H1 (cell line): Measurements from ENCODE around the gene ADRA2B.

Experiments
- CREB1 ChIP-seq: IDR thresholded peaks from 2 replicates; pipeline ENCODE4 v1.6.1; 2012; ENCODE audit warnings: inconsistent platforms
- CTCF ChIP-seq, 3 experiments: IDR thresholded peaks; 1 replicate in 2 of 3; 2 replicates in 1 of 3; pipeline versions ENCODE4 v1.5.1 to v1.6.1; 2011; ENCODE audit warnings: low read length in 3 of 3, mild to moderate bottlenecking in 3 of 3, inconsistent platforms in 2 of 3, low read depth in 1 of 3, moderate library complexity in 1 of 3; ENCODE audit not compliant: insufficient read depth in 1 of 3; ENCODE audit errors: control extremely low read depth in 1 of 3
- FOSL1 ChIP-seq: IDR thresholded peaks from 2 replicates; pipeline ENCODE4 v1.6.1; 2011; ENCODE audit warnings: mild to moderate bottlenecking, low read depth, low read length, moderate library complexity; ENCODE audit not compliant: insufficient read depth
- GABPA ChIP-seq: IDR thresholded peaks from 2 replicates; pipeline ENCODE4 v1.6.1; 2011; ENCODE audit warnings: mild to moderate bottlenecking, low read length, moderate library complexity, borderline replicate concordance; ENCODE audit not compliant: insufficient read depth
- KDM1A ChIP-seq: fragments of 200-600, 300-600 bp; sonication (generic); IDR thresholded peaks from 2 replicates; pipeline ENCODE4 v1.7.1; 2016; ENCODE audit warnings: mild to moderate bottlenecking, low read length, borderline replicate concordance
- POLR2A ChIP-seq, 2 experiments: IDR thresholded peaks; 1 replicate in 1 of 2; 2 replicates in 1 of 2; pipeline ENCODE4 v1.6.1; 2011; ENCODE audit warnings: low read depth in 2 of 2, low read length in 2 of 2, mild to moderate bottlenecking in 2 of 2; ENCODE audit errors: control extremely low read depth in 1 of 2
- RFX5 ChIP-seq: IDR thresholded peaks from 2 replicates; pipeline ENCODE4 v1.6.1; 2011; ENCODE audit warnings: low read depth, low read length, improper control_type of control experiment, borderline replicate concordance
- SP1 ChIP-seq: IDR thresholded peaks from 2 replicates; pipeline ENCODE4 v1.6.1; 2011; ENCODE audit warnings: low read depth, low read length
- TAF1 ChIP-seq: IDR thresholded peaks from 2 replicates; pipeline ENCODE4 v1.6.1; 2011; ENCODE audit warnings: mild to moderate bottlenecking, low read depth, low read length
- YY1 ChIP-seq: IDR thresholded peaks from 2 replicates; pipeline ENCODE4 v1.6.1; 2011; ENCODE audit warnings: low read depth, mild to moderate bottlenecking, low read length

- TF ChIP-seq CTCF (IDR thresholded peaks at IDR 0.05; ENCODE audit: control extremely low read depth in 1 of 3, insufficient read depth in 1 of 3, low read depth in 1 of 3, low read length in 3 of 3) (no peak), RFX5 (no peak), CREB1 (no peak), POLR2A (IDR thresholded peaks at IDR 0.05; ENCODE audit: control extremely low read depth in 1 of 2, low read depth in 2 of 2, low read length in 2 of 2) (no peak), YY1 (no peak), KDM1A (no peak), SP1 (no peak), FOSL1 (no peak), GABPA (no peak), TAF1 (no peak)
These were observed 35.4 kb upstream of the ADRA2B start for GRCh38 chr2:96151595-96152303.
